Liver (tissue), 9 donors: Measurements from ENCODE around the gene GZMM. TPM values are rescaled to one million over a fixed set of nuclear protein-coding genes. Genes with fewer than 3 reads are reported as not detected.

Experiments used
- DNase-seq: peaks from one replicate; pipeline ENCODE4 v3.0.0-alpha.2; 2017; ENCODE audit warnings: low spot score
- H3K27ac ChIP-seq, 2 donors: one replicate each; pipeline ENCODE4 v1.7.0; 2013; ENCODE audit warnings: inconsistent platforms in 2 of 2, low read length in 2 of 2, control low read depth in 1 of 2, low read depth in 1 of 2, mild to moderate bottlenecking in 1 of 2
- H3K27me3 ChIP-seq, 4 donors: one replicate each; pipeline versions ENCODE4 v1.6.1 to v1.7.0; 2013; ENCODE audit warnings: low read length in 3 of 4, inconsistent platforms in 1 of 4, mild to moderate bottlenecking in 1 of 4, moderate library complexity in 1 of 4; ENCODE audit not compliant: control insufficient read depth in 4 of 4, insufficient read depth in 4 of 4
- H3K36me3 ChIP-seq, 4 donors: one replicate each; pipeline versions ENCODE4 v1.6.1 to v1.7.0; 2013; ENCODE audit warnings: low read length in 3 of 4, mild to moderate bottlenecking in 3 of 4, low read depth in 1 of 4, moderate library complexity in 1 of 4; ENCODE audit not compliant: control insufficient read depth in 4 of 4, insufficient read depth in 3 of 4
- H3K4me1 ChIP-seq, 4 donors: one replicate each; pipeline versions ENCODE4 v1.6.1 to v1.7.0; 2013; ENCODE audit warnings: low read length in 3 of 4, mild to moderate bottlenecking in 3 of 4, moderate library complexity in 1 of 4; ENCODE audit not compliant: control insufficient read depth in 4 of 4, insufficient read depth in 4 of 4
- H3K4me3 ChIP-seq, 3 donors: one replicate each; pipeline versions ENCODE4 v1.6.1 to v1.7.0; 2013; ENCODE audit warnings: low read length in 3 of 3, control low read depth in 1 of 3, low read depth in 1 of 3, mild to moderate bottlenecking in 1 of 3
- H3K9ac ChIP-seq, 2 donors: one replicate each; pipeline ENCODE4 v1.7.0; 2013; ENCODE audit warnings: low read length in 2 of 2, mild to moderate bottlenecking in 2 of 2, moderate library complexity in 2 of 2, control low read depth in 1 of 2, low read depth in 1 of 2
- H3K9me3 ChIP-seq, 4 donors: one replicate each; pipeline versions ENCODE4 v1.6.1 to v1.7.0; 2013; ENCODE audit warnings: low read length in 3 of 4; ENCODE audit not compliant: control insufficient read depth in 4 of 4
- FOXA1 ChIP-seq: IDR thresholded peaks from 2 replicates; pipeline ENCODE4 v1.6.1; 2016; ENCODE audit warnings: antibody characterized with exemption
- FOXA2 ChIP-seq: IDR thresholded peaks from 2 replicates; pipeline ENCODE4 v1.6.1; 2016; ENCODE audit warnings: antibody characterized with exemption
- GABPA ChIP-seq, 2 donors: IDR thresholded peaks in 1 of 2; conservative IDR thresholded peaks in 1 of 2; 2 replicates each; pipeline ENCODE4 v1.6.1; 2016; ENCODE audit warnings: antibody characterized with exemption in 2 of 2, mild to moderate bottlenecking in 1 of 2, moderate library complexity in 1 of 2
- HNF4A ChIP-seq, 2 donors: conservative IDR thresholded peaks; 2 replicates each; pipeline ENCODE4 v1.6.1; 2016; ENCODE audit warnings: antibody characterized with exemption in 2 of 2, mild to moderate bottlenecking in 2 of 2
- HNF4G ChIP-seq: IDR thresholded peaks from 2 replicates; pipeline ENCODE4 v1.6.1; 2016; ENCODE audit warnings: antibody characterized with exemption
- WGBS: extraction: QIAGEN DNeasy Blood & Tissue Kit; methylation state at CpG from one replicate; pipeline ENCODE4 v1.1.7; 2013; 5-methylcytosine and 5-hydroxymethylcytosine counted together
- polyA plus RNA-seq, 2 donors: library from polyadenylated mRNA; stranded (reverse) in 1 of 2; unstranded in 1 of 2; fragments of 200-250 nt in 1 of 2; fragments of >200 nt in 1 of 2; fragmentation: Nextera tagmentation in 1 of 2; extraction: Ambion mirVana in 1 of 2; gene quantifications; one replicate each; pipeline versions ENCODE4 v1.2.1 to v1.2.3, GENCODE V29; 2013 to 2015
- total RNA-seq, 2 donors: library from RNA; depleted of rRNA; stranded (reverse); fragments of >200 nt; gene quantifications; one replicate each; pipeline ENCODE4 v1.2.3, GENCODE V29; 2014
- TF ChIP-seq, protein P1 (sequence below): IDR thresholded peaks from 2 replicates; pipeline ENCODE4 v1.6.1; 2016; ENCODE audit warnings: antibody characterized with exemption
- donor health status: healthy.
- donor health status: healthy.
- donor health status: healthy.
- donor health status: healthy.
- donor health status: healthy.

The GZMM gene
- total and polyA plus RNA-seq, 4 donors, result 0.28 to 1.3 (median 1.1) TPM

- 50% methylated on average over 62 of the region's 62 CpGs for WGBS
- Histone ChIP-seq H3K4me1 (peaks cover 4 to 17% (median 13%) of the 10 kb centered on the region in 4 donors), H3K9ac (no peak overlapping the region), H3K27ac (no peak overlapping the region), H3K9me3 (no peaks in the 10 kb centered on the region), H3K4me3 (no peak overlapping the region), H3K36me3 (no peaks in the 10 kb centered on the region), H3K27me3 (no peaks in the 10 kb centered on the region)
- DNase-seq, result no peak
- TF ChIP-seq HNF4A (conservative IDR thresholded peaks at IDR 0.05), result no peak
These were observed 31.1 kb upstream of the GZMM start for GRCh38 chr19:512547-513365.

DNA sequence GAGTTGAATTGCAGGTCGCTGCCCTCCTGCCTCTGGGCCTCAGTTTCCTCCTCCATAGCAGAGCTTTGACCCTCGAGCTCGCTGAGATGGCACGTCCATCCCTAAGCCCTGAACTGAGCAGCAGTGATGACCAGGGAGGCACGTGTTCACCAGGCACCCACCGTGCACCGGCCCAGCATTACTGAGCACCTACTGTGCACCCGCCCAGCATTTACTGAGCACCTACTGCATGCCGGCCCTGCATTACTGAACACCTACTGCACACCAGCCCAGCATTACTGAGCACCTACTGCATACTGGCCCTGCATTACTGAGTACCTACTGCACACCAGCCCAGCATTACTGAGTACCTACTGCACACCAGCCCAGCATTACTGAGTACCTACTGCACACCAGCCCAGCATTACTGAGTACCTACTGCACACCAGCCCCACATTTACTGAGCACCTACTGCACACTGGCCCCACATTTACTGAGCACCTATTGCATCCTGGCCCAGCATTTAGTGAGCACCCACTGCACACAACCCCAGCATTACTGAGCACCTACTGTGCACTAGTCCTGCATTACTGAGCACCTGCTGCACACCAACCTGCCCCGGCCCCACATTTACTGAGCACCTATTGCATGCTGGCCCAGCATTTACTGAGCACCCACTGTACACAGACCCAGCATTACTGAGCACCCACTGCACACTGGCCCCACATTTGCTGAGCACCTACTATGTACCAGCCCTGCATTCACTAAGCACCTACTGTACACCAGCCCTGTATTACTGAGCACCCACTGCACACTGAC lies 30.3 kb upstream of the GZMM start:
- Histone ChIP-seq H3K27me3 (no peaks in the 10 kb centered on the region), H3K4me1 (peaks cover 0 to 9% (median 4%) of the 10 kb centered on the region in 4 donors), H3K9ac (no peak overlapping the region), H3K4me3 (no peak overlapping the region), H3K9me3 (no peaks in the 10 kb centered on the region), H3K36me3 (no peaks in the 10 kb centered on the region), H3K27ac (no peak overlapping the region)
- DNase-seq, result no peak
- WGBS, result 82% methylated on average over 10 of the region's 10 CpGs
- TF ChIP-seq GABPA (IDR thresholded peaks at IDR 0.05 in 1 of 2, conservative IDR thresholded peaks at IDR 0.05 in 1 of 2), result no peak
- no peak for TF ChIP-seq FOXA2
- no peak for TF ChIP-seq FOXA1
- TF ChIP-seq HNF4G, result no peak
- TF ChIP-seq, protein P1, sequence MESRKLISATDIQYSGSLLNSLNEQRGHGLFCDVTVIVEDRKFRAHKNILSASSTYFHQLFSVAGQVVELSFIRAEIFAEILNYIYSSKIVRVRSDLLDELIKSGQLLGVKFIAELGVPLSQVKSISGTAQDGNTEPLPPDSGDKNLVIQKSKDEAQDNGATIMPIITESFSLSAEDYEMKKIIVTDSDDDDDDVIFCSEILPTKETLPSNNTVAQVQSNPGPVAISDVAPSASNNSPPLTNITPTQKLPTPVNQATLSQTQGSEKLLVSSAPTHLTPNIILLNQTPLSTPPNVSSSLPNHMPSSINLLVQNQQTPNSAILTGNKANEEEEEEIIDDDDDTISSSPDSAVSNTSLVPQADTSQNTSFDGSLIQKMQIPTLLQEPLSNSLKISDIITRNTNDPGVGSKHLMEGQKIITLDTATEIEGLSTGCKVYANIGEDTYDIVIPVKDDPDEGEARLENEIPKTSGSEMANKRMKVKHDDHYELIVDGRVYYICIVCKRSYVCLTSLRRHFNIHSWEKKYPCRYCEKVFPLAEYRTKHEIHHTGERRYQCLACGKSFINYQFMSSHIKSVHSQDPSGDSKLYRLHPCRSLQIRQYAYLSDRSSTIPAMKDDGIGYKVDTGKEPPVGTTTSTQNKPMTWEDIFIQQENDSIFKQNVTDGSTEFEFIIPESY, result no peak

- TF ChIP-seq, protein P1, result no peak
- Histone ChIP-seq H3K27me3 (no peaks in the 10 kb centered on the region), H3K4me3 (no peak overlapping the region), H3K36me3 (no peaks in the 10 kb centered on the region), H3K27ac (no peak overlapping the region), H3K9ac (no peak overlapping the region), H3K9me3 (no peaks in the 10 kb centered on the region), H3K4me1 (peaks cover 0 to 5% (median 2%) of the 10 kb centered on the region in 4 donors)
- WGBS, result 96% methylated on average over 9 of the region's 9 CpGs
- no peak for DNase-seq
These were observed 29.6 kb upstream of the GZMM start for GRCh38 chr19:514166-514663.
